ENCODE data around the gene AIFM1.

- TF ChIP-seq CTCF (IDR thresholded peaks at IDR 0.05; ENCODE audit: extremely low read depth in 1 of 2, insufficient read depth in 1 of 2, low read depth in 1 of 2, low read length in 2 of 2) = no peak
- TF ChIP-seq JUN (IDR thresholded peaks at IDR 0.05; ENCODE audit: borderline replicate concordance, insufficient read depth, insufficient read length, low read depth) = no peak
- no peak for TF ChIP-seq POLR2AphosphoS5 (IDR thresholded peaks at IDR 0.05; ENCODE audit: insufficient read depth, low read depth, low read length)
- TF ChIP-seq FOS (IDR thresholded peaks at IDR 0.05; ENCODE audit: borderline replicate concordance, insufficient read depth, low read length) = no peak
- TF ChIP-seq EZH2 (IDR thresholded peaks at IDR 0.05; ENCODE audit: borderline replicate concordance, low read depth, low read length, severe bottlenecking) = no peak
- no peak for TF ChIP-seq MYC (IDR thresholded peaks at IDR 0.05; ENCODE audit: low read depth, low read length)
- no peak for TF ChIP-seq POLR2A (IDR thresholded peaks at IDR 0.05; ENCODE audit: low read depth, low read length)
- TF ChIP-seq GATA2 (IDR thresholded peaks at IDR 0.05; ENCODE audit: insufficient read depth, insufficient read length, low read depth, low read length) = no peak
Observed at GRCh38 chrX:130121505-130121800, 44.2 kb downstream of the AIFM1 start.

Measured in endothelial cell of umbilical vein (primary cell).